Caco-2 (cell line): ENCODE measurements around the gene TBCK. TPM values are rescaled to one million over a fixed set of nuclear protein-coding genes. Genes with fewer than 3 reads are reported as not detected.

ENCODE experiments used
- BruUV-seq: library from RNA; stranded (reverse); fragments of 400-500 nt; replicated peaks from 2 replicates; lab custom pipeline; 2021; lab: Mats Ljungman, UMichigan
- CTCF ChIA-PET: fragments of 300-600 bp; sonication (Branson Sonifier 250); formaldehyde crosslinking; loops from one replicate; lab custom pipeline; 2022; ENCODE audit warnings: antibody characterized with exemption; lab: Charles Lee
- POLR2A ChIA-PET: fragments of 300-600 bp; sonication (Branson Sonifier 250); formaldehyde crosslinking; loops from one replicate; lab custom pipeline; 2022; ENCODE audit warnings: antibody characterized with exemption; lab: Charles Lee
- DNase-seq, 2 experiments: peaks; one replicate each; pipeline versions ENCODE4 v3.0.0 to v3.0.0-alpha.2; 2020 to 2022
- H3K27me3 ChIP-seq: replicated peaks from 2 replicates; pipeline ENCODE4 v1.6.0; 2011; ENCODE audit warnings: low read length; ENCODE audit not compliant: control insufficient read depth, insufficient read depth
- H3K36me3 ChIP-seq: 2 replicates; pipeline ENCODE4 v1.5.1; 2011; ENCODE audit warnings: low read length; ENCODE audit not compliant: control insufficient read depth, insufficient read depth
- H3K4me1 ChIP-seq: fragments of 250-450 bp; sonication (Bioruptor Pico); 2 replicates; pipeline ENCODE4 v1.5.1; 2020; ENCODE audit warnings: mild to moderate bottlenecking
- H3K4me3 ChIP-seq: 2 replicates; pipeline ENCODE4 v1.5.1; 2011; ENCODE audit warnings: low read depth, mild to moderate bottlenecking, control low read depth, low read length
- H3K9me3 ChIP-seq: fragments of 250-450 bp; sonication (Bioruptor Pico); 2 replicates; pipeline ENCODE4 v1.5.1; 2020; ENCODE audit warnings: mild to moderate bottlenecking, moderate library complexity
- H3K27ac Mint-ChIP-seq: one replicate; pipeline ENCODE4 v1.8.0; 2022; ENCODE audit warnings: mixed read lengths; ENCODE audit not compliant: unreplicated experiment
- H3K27me3 Mint-ChIP-seq: one replicate; pipeline ENCODE4 v1.8.0; 2022; ENCODE audit warnings: mixed read lengths; ENCODE audit not compliant: insufficient read depth, unreplicated experiment
- H3K36me3 Mint-ChIP-seq: one replicate; pipeline ENCODE4 v1.8.0; 2022; ENCODE audit warnings: mild to moderate bottlenecking, mixed read lengths; ENCODE audit not compliant: insufficient read depth, unreplicated experiment
- H3K4me1 Mint-ChIP-seq: one replicate; pipeline ENCODE4 v1.8.0; 2022; ENCODE audit warnings: low read depth, mixed read lengths; ENCODE audit not compliant: unreplicated experiment
- H3K4me3 Mint-ChIP-seq: one replicate; pipeline ENCODE4 v1.8.0; 2022; ENCODE audit warnings: mild to moderate bottlenecking, moderate library complexity, mixed read lengths; ENCODE audit not compliant: unreplicated experiment
- H3K9me3 Mint-ChIP-seq: one replicate; pipeline ENCODE4 v1.8.0; 2022; ENCODE audit warnings: mixed read lengths; ENCODE audit not compliant: unreplicated experiment
- CTCF ChIP-seq, 2 experiments: fragments of 200-600 bp in 1 of 2; IDR thresholded peaks; 1 replicate in 1 of 2; 2 replicates in 1 of 2; pipeline versions ENCODE4 v1.5.1 to v1.8.0; 2011 to 2022; ENCODE audit warnings: antibody characterized with exemption in 1 of 2, control low read depth in 1 of 2, inconsistent platforms in 1 of 2, low read depth in 1 of 2, low read length in 1 of 2, mild to moderate bottlenecking in 1 of 2, moderate library complexity in 1 of 2; ENCODE audit not compliant: insufficient read depth in 1 of 2, severe bottlenecking in 1 of 2, unreplicated experiment in 1 of 2
- intact Hi-C: fragments of 100-400 bp; cut with micrococcal nuclease; formaldehyde crosslinking; loops from one replicate; pipeline ENCODE4 v1.10.0; 2022; ENCODE audit not compliant: unreplicated experiment
- total RNA-seq: library from RNA; stranded (reverse); gene quantifications from 2 replicates; pipeline ENCODE4 v1.2.3, GENCODE V29; 2022

TBCK gene
- total RNA-seq, 1 experiment from 2014 or later: 51.1 TPM

DNA sequence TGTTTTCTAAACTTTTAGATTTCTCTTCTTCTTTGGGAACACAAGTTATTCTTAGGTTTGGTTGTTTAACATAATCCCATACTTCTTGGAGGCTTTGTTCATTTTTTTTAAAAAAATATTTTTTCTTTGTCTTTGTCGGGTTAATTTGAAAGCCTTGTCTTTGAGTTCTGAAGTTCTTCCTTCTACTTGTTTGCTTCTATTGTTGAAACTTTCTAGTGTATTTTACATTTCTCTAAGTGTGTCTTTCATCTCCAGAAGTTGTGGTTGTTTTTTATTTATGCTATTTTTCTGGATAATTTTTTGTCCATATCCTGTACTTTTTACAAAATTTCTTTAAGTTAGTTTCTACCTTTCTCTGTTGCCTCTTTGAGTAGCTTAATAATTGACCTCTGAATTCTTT lies 304.6 kb downstream of the TBCK start:
- Mint-ChIP-seq H3K27me3 (no peaks in the 10 kb centered on the region), H3K4me3 (no peak overlapping the region), H3K36me3 (no peaks in the 10 kb centered on the region), H3K9me3 (peaks cover 60% of the 10 kb centered on the region), H3K27ac (no peak overlapping the region), H3K4me1 (no peaks in the 10 kb centered on the region)
- Histone ChIP-seq H3K27me3 (no peaks in the 10 kb centered on the region), H3K9me3 (peaks cover 16% of the 10 kb centered on the region; the same call in 1 of the 2 replicates), H3K4me3 (no peak overlapping the region), H3K36me3 (no peaks in the 10 kb centered on the region), H3K4me1 (no peaks in the 10 kb centered on the region)
- no peak for DNase-seq
- ChIA-PET CTCF (no interaction called here), POLR2A (no interaction called here)
- BruUV-seq: no TSS peak
- intact Hi-C loops: no loop called here
- TF ChIP-seq CTCF (IDR thresholded peaks at IDR 0.05; ENCODE audit: insufficient read depth in 1 of 2, low read depth in 1 of 2, low read length in 1 of 2, severe bottlenecking in 1 of 2, unreplicated experiment in 1 of 2): no peak

- no TSS peak for BruUV-seq
- Mint-ChIP-seq H3K4me1 (no peaks in the 10 kb centered on the region), H3K4me3 (no peak overlapping the region), H3K27me3 (no peaks in the 10 kb centered on the region), H3K36me3 (no peaks in the 10 kb centered on the region), H3K27ac (no peak overlapping the region), H3K9me3 (peaks cover 58% of the 10 kb centered on the region)
- H3K36me3 ChIP-seq: no peaks in the 10 kb centered on the region
- H3K27me3 ChIP-seq: no peaks in the 10 kb centered on the region
- intact Hi-C loops: no loop called here
- ChIA-PET CTCF (no interaction called here), POLR2A (no interaction called here)
- no peak for DNase-seq
- TF ChIP-seq CTCF (IDR thresholded peaks at IDR 0.05; ENCODE audit: insufficient read depth in 1 of 2, low read depth in 1 of 2, low read length in 1 of 2, severe bottlenecking in 1 of 2, unreplicated experiment in 1 of 2): no peak
- peaks cover 16% of the 10 kb centered on the region; the same call in 1 of the 2 replicates for H3K9me3 ChIP-seq
- no peak overlapping the region for H3K4me3 ChIP-seq
- no peaks in the 10 kb centered on the region for H3K4me1 ChIP-seq
Measured at GRCh38 chr4:106010761-106011160, 305.2 kb downstream of the TBCK start.

GRCh38 chr4:106002994-106003393 lies 313.0 kb downstream of the TBCK start:
- Mint-ChIP-seq H3K36me3 (peaks cover 6% of the 10 kb centered on the region), H3K4me3 (no peak overlapping the region), H3K27me3 (no peaks in the 10 kb centered on the region), H3K27ac (no peak overlapping the region), H3K9me3 (peaks cover 2% of the 10 kb centered on the region), H3K4me1 (no peaks in the 10 kb centered on the region)
- Histone ChIP-seq H3K9me3 (no peaks in the 10 kb centered on the region), H3K36me3 (no peaks in the 10 kb centered on the region), H3K4me3 (no peak overlapping the region), H3K4me1 (peaks cover 9% of the 10 kb centered on the region), H3K27me3 (no peaks in the 10 kb centered on the region)
- CTCF ChIA-PET: no interaction called here
- BruUV-seq: no TSS peak
- no peak for DNase-seq
- intact Hi-C loops: no loop called here
- POLR2A ChIA-PET: no interaction called here
- no peak for TF ChIP-seq CTCF (IDR thresholded peaks at IDR 0.05; ENCODE audit: insufficient read depth in 1 of 2, low read depth in 1 of 2, low read length in 1 of 2, severe bottlenecking in 1 of 2, unreplicated experiment in 1 of 2)
